ENCODE measurements around the gene CYYR1.

The CYYR1 gene

DNA sequence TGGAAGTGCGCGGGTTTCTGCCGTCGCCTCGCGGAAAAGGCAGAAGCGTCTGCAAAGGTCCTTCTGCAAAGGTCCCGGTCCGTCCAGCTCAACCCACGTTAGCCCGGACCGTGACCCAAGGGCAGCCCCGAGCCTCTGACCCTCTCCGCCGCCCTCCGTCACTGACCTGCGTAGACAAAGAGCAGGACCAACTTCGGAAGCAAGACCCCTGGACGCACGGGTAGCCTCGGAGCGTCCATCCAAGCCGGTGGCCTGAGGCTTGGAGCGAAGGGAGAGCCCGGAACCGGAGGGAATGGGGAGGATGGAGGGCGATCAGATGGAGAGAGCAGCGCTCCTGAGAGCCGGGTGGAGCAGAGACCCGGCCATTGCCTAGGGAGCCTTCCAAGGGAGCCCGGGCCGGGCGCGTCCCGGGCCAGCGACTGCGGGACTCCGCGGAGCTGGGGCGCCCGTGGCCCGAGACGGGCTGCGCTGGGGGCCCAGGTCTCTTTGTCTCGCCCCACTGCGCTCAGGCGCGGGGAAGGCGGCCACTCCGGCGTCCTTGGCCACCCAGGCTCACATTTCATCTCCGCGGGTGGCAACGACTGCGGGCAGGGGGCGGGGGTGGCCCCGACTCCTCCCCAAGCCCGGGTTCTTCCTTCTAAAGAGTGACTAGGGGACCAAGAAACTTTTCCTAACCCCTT, at the start of gene CYYR1:
Gene CYYR1, minus strand, starts transcription at position 585 of the 680 bp plus-strand sequence. Its CDS starts 346 bp downstream, at position 239.
- DNase-seq, result no peak

DNA sequence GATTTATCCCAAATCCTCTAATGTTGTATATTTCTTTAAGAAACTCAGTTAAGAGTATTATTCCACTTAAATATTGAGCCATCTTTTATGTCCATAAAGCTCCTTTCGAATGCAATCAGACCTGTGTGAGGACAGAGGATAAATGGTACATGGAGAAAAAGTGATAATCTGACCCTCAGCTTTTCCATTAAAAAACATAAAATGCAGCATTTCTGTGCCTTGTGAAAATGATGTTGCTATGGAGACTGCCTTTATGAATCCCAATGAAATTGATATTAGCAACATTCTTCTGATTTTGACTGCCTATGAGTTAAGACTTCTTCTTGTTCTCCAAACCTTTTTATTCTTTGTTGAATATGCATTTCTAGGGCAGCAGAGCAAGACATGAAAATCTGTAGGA, 44.1 kb upstream of the CYYR1 start:
- DNase-seq, result no peak

DNA sequence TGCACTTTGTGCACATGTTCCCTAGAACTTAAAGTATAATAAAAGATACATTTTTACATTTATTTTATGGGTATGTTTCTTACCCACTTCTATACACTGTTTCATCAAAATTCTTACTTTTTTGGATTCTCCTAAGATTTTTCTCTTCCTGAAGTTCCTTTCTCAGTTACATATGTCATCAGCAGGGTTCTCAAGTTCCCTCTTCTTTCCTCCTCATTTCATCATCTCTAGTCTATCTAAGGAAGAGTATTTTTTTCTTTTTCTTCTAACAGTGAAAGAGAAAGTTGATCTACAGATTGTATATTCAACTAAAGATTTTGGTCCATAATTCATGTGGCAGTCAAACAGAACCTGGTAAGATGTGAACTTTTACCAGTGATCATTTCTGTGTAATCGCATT, 41.2 kb upstream of the CYYR1 start:
- DNase-seq, result no peak

DNA sequence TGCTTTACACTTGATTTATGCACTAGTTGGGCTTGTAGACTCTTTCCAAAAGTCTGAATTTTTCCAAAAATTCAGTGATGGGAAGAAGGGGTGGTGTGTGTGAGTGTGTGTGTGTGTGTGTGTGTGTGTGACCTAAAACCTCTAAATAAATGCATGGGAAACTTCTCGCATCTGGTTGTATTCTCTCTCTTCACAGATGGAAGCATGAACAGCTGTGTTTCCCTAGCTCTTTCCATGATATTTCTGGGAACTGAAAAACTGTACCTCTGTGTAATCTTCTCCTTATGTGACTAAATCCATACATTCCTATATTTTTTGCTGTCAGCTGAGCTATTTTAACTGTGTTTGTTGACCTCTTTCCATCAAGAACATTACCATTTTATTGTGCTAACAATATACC, 26.2 kb upstream of the CYYR1 start:
- DNase-seq, result no peak

DNA sequence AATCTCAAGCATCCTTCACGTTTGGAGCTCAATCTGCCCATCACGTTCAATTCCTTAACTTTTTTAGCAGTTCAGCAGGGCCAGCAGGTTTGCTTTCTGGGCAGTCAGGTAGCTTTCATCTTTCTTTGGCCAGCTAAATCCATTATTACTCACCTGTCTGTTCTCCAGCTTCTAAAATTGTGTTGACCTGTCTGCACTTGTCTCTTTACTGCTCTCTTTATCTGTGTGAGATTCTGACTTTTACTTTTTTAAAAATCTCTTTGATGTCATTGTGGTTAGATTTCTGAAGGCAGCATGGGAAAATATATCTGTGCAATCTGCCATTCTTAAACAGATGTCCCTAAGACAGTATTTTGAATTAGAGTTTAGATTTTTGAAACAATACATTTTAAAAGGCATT, 24.9 kb upstream of the CYYR1 start:
- no peak for DNase-seq

DNA sequence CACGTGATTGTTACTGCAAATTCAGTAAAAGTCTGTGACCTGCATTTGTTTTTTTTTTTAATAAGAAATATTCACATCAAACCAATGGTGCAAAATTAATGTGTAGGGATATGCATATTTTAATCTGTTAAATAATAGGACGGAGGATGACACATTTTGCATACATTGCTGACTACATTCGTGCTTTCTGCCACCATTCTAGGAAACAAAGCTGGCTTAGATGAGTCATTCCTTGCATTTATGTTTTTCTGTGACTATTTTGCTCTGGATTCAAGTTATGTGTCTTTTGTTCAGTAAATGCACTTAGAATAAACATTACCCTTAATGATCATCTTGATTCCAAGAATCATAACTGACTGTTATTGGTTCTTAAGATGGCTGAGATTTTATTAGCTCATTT, 23.9 kb upstream of the CYYR1 start:
- DNase-seq, result no peak

DNA sequence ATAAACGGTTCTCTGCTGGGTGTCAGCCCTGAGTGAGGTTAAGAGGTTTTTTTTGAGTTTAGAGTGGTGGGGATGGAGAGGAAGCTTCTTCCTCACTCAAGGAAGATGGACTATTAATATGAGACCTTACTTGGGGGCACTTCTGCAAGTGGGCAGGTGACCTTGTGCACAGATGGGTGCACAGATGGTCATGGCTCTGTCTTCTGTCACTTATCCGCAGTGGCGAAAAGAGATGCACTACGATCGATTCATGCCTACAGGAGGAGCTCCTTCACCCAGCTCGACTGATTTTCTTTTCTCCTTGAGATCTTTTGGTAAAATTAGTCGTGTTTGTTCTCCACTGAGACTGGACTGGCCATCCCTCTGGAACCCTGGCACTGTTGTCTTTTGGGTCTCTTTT, 22.9 kb upstream of the CYYR1 start:
- DNase-seq, result no peak

- DNase-seq, result no peak
Measured at GRCh38 chr21:26593800-26594199, 20.7 kb upstream of the CYYR1 start.

- DNase-seq, result no peak
Measured at GRCh38 chr21:26591543-26591942, 18.5 kb upstream of the CYYR1 start.

DNA sequence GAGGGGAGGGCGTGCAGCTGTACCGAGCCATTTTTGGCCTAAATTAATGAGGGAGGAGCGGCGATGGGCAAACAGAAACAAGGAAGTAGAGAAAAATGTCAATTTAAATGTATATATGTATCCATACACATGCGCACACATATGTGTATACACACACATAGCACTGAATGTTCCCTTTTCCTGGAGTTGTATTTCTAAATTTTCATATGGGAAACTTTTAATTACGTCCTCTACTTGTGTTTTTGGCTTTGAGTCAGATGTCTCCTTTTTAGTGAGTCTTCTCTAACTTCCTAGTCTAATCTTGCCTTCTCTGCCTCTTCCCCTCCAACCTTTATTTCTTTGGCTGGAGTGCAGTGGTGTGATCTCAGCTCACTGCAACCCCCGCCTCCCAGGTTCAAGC, 15.4 kb upstream of the CYYR1 start:
- DNase-seq, result no peak

DNA sequence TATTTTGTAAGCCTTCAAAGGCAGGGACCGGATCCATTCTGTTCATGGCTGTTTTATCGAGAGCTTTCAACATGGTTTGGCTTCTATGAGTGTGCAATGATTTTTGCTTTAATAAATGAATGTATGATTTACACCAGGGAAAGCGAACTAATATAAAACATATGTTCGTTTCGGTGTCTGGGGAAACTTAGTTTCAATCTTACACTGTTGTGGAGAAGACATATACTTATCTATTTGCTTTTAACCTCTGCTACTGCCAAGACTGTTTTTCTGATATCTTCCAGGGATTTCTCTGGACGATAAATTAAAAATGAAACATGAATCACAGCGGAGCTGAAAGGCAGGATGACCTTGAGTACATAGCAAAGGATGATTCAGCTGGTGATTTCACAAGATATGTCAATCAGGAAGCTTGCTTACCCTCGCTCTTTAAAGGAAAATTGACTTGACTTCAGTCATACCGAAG, 14.7 kb upstream of the CYYR1 start:
- DNase-seq, result no peak

DNA sequence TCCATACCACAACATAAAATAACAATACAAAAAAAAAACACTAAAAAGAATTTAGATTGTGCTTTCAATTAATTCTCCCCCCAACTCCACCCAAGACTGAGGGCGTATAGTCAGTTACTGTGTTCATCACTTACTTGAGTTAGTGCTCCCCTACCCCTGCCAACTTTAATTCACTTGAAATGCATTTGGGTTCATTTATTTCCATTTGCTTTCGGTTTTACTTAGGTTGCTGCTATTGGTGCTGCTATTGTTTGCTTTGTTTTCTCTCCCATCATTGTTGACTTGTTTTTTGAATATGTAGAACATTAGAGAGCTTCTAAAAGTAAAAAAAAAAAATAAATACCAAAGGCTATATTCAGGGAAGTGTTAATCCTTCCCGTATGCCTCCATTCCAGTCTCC, 10.7 kb upstream of the CYYR1 start:
- DNase-seq, result no peak

GRCh38 chr21:26581818-26582217, 8.7 kb upstream of the CYYR1 start:
- DNase-seq, result no peak

DNA sequence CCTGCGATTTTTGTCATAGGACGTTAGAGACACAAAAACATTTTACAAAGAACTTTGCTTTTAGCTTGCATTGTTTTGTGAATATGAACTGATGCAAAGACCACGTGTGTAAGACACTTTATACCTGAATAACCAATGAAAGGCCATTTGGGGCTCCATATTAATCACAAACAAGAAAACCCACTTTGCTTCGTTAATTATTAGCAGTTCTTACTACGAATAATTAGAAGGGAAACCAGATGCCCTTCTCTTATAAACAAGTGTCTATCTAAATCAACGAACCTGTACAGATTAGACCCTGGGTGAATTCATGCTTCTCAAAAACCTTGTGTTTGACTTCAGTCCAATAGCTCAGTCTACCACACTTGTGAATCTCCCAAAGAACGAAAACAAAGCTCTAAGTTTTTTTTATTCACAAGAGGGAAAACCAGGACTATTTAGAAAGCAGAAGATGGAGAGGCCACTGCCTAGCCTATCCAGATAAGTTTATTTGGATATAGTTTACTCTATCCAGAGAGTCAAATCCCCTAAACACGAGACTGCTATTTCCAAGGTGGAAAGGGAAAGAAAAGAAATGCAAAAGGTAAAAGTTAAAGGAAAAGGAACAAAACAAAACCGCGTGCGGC, 897 bp downstream of the CYYR1 start:
- no peak for DNase-seq

DNA sequence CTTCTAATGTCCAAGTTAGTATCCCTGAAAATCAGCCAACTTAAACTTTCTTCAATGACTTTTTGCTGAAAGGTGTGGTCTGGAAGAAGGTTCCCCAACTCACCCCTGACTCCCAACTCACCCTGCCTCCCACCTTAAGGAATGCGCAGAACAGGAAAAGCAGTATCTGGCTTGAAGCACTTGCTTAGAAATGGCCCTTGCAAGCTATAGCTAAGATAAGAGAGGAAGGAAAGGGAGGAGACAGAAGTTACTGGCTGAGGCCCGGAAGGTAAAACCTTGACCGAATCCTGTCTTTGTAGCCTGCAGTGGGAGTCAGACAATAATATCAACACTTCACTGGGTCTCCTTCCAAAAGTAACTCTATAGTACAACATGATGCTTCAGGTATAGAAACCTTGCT, 2.9 kb downstream of the CYYR1 start:
- DNase-seq, result no peak

DNA sequence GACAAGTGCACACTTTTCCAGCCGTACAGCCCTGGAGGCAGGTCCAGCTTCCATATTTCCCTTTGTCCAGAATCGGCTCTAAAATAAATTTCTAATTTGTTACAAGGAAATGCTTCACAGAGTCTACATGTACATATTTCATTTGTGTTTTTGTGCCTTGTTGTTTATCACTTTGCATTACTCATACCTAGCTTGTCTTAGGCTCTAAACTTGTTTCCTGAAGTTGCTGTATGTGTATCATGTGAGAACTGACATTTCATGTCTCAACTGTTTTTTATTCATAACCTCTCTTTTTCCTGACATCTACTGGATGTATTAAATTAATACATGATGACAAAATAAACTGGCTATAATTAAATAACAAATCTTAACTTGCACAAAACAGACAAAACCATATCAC, 7.5 kb downstream of the CYYR1 start:
- DNase-seq, result no peak

- DNase-seq, result no peak
Measured at GRCh38 chr21:26565111-26565510, 8.0 kb downstream of the CYYR1 start.

DNA sequence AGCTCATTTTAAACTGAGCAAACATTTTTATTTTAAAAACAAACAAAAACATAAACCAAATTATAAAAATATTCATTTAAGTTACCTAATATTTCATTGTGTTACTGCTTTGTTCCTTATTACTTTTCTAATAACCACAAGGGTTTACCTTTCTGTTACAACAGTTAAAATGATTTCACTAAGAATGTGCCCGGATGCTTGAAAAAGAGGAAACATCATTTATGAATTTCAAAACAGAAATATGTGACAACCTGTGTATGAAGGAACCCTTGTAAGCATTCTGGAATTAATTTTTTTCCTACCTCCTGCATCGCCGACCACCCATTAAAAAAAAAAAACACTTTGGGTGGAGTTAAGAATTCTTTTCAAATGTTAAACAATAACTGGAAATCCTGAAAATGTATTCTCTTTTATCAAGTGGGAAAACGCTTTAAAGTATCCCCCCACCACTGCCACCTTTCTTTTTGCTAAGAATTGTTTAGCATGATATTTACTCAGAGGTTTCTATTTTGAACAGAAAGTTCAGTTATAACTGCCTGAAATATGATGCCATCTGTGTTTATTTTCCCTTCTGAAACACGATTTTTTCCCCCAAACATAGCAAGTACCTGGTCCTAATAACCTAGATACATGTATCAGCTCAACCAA, 9.1 kb downstream of the CYYR1 start:
- DNase-seq, result no peak

DNA sequence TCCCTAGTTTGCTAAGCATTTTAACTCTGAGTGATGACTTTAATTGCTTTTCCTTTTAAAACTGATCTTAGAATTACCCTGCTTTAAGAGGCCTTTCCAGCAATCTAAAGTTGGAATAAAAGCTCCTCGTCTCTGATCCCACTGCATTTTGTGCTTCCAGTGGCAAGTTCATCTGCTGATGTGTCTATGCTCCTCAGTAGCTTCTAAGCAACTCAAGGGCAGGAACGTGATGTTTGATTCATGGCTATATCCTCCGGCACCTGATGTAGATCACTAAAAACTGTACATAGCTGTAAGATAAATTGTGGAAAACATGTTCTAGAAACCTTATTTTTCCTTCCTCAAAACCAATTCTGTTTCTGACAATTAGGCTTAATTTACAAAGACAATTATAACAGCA, 12.5 kb downstream of the CYYR1 start:
- no peak for DNase-seq

- no peak for DNase-seq
Measured at GRCh38 chr21:26559099-26559498, 14.0 kb downstream of the CYYR1 start.

DNA sequence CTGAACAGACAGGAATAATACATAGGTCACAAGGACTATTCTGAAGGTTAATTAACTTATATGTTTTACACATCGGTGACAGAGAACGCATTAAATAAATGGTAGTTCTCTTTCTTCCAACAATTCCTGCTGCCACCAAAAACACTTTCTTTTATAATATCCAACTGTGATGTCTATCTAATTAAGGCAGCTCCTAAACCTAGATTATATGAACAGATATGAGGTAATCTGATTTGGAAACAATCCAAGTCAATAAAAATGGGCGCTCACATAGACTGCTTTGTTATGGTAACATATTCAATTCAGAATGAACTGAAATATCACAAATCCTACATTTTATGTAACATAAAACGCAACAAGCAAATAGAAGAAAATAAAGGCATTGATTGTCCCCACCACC, 16.0 kb downstream of the CYYR1 start:
- DNase-seq, result no peak

- DNase-seq, result no peak
Measured at GRCh38 chr21:26555540-26556146, 17.4 kb downstream of the CYYR1 start.

DNA sequence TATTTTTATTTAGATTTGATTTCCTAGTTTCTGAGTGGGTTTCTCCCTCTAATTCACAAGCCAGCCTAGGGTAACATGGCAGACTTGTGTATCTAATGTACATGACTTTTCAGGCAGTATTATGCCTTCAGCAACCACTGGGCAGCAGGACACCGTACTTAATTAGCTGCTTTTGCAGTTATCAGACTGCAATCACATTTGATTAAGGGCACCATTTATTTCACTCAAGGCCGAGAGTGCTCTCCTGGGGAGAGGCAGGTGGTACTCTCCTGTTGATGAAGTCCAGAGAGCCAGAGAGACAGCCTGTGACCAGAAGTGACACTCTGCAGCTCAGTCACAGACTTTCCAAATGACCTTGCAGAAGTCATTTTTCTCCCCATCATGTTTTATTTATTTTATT, 18.7 kb downstream of the CYYR1 start:
- DNase-seq, result no peak

- DNase-seq, result no peak
Measured at GRCh38 chr21:26553898-26554297, 19.2 kb downstream of the CYYR1 start.

All from CD4-positive, alpha-beta T cell treated with Interferon gamma for 1 hour (primary cell).